GM21367 (cell line): ENCODE results near the gene MADCAM1.

Source experiments
- ATAC-seq: cut with Tn5 transposase; IDR thresholded peaks from one replicate; pipeline ENCODE4 v1.9.1; 2021; ENCODE audit not compliant: unreplicated experiment

Gene MADCAM1

DNA sequence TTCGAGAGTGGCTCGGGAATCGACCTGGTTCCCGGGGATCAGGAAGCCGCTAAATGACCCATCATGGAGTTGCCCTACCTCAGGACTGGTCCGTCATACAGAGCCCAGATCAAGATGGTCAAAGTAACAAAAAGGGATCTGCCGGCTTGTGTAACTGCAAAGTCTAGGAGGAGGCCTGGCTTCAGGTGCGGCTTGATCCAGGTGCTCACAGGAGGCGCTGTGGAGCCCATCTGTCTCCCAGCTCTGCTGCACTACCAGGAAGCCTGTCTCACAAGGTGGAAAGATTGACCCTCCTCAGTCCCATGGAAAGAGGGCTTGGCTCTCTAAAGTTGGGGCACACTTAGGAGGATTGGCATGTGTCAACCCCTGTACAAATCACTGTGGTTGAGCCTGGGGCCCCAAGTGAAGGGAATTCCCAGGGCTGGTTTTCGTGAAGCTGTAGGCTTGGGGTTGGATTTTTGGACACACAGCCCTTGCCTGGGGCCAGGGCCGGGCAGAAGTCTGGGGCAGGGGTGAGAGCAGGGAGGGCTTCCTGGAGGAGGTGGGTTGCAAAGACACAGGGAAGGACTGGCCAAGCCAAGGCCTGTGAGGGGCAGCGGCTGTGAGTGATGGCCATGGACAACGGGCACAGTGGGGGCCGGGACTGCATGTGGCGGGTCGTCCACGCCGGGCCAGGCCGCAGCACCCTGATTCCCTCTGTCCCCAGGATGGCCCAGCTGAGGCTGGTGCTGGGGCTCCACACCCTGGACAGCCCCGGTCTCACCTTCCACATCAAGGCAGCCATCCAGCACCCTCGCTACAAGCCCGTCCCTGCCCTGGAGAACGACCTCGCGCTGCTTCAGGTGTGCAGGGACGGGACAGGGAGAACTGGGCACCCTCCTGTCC is 51.8 kb downstream of the MADCAM1 start:
- no peak for ATAC-seq

- ATAC-seq: no peak
These were observed 52.9 kb downstream of the MADCAM1 start for GRCh38 chr19:548886-549830.

DNA sequence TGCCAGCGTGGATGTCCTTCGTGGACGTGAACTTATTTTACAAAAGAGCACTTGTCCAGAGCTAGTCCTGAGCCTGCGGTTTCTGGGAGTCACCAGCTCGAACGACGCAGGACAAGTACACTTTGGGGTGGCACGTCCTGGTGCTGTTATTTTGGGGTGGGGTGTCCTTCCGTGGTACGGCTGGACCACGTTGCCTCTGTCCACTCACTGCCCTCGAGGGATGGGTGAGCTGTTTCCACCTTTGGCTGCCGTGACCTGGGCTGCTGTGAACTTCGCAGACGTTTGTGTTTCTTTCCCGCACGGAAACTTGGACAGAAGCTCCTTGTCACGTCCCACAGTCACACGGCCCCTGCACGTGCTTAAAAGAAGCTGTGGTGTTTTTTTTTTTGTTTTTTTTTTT is 58.5 kb downstream of the MADCAM1 start:
- no peak for ATAC-seq
